ENCODE data around the gene ATP8B4. TPM values are rescaled to one million over a fixed set of nuclear protein-coding genes. Genes with fewer than 3 reads are reported as not detected.

ATP8B4 gene
- polyA plus RNA-seq, 1 donor (not counting 4 experiments of a cell fraction or from before 2014, with no cell fraction given), result 0.05 TPM

DNA sequence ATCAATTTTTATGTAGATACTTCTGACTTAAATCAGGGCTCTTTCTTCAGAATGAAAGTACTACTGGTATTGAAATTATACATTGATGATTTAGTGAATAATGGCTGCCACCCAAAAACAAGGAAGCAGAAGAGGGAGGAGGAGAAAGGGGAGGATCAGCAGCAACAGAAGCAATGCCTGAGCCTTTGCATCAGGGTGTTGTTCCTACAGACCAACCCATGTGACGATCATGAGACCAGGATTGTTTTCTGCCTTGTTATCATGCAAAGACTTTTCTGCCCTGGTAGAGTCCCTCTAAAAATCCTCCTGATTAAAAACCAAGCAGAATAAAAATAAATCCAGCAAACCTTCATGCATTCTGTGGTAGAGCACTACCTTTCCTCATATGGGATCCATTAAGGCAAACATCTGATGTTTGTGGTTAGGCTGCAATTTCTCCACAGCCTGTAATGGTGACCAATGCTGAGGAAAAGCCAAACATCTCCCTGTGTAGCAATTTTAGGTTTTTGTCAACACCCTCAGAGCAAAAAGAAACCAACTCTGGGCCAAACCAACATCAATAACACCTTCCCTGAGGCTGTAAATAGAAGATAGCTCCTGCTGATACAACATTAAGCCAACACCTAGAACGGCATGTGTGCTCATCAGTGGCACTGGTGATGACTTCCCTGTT is 191.7 kb downstream of the ATP8B4 start:
- H2AFZ ChIP-seq (ENCODE audit: control insufficient read depth, low read length), result no peak overlapping the region
- TF ChIP-seq, protein P1, sequence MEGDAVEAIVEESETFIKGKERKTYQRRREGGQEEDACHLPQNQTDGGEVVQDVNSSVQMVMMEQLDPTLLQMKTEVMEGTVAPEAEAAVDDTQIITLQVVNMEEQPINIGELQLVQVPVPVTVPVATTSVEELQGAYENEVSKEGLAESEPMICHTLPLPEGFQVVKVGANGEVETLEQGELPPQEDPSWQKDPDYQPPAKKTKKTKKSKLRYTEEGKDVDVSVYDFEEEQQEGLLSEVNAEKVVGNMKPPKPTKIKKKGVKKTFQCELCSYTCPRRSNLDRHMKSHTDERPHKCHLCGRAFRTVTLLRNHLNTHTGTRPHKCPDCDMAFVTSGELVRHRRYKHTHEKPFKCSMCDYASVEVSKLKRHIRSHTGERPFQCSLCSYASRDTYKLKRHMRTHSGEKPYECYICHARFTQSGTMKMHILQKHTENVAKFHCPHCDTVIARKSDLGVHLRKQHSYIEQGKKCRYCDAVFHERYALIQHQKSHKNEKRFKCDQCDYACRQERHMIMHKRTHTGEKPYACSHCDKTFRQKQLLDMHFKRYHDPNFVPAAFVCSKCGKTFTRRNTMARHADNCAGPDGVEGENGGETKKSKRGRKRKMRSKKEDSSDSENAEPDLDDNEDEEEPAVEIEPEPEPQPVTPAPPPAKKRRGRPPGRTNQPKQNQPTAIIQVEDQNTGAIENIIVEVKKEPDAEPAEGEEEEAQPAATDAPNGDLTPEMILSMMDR (optimal IDR thresholded peaks at IDR 0.05 in 1 of 3, IDR thresholded peaks at IDR 0.05 in 1 of 3, conservative IDR thresholded peaks at IDR 0.05 in 1 of 3; ENCODE audit: extremely low read depth in 1 of 3, insufficient read depth in 2 of 3, low read length in 3 of 3), result no peak
- no peak for TF ChIP-seq EZH2 (IDR thresholded peaks at IDR 0.05; ENCODE audit: low read length)
- H3K27me3 ChIP-seq (ENCODE audit: control insufficient read depth, extremely low read depth, insufficient read depth, low read length), result no peaks in the 10 kb centered on the region
- no peak for DNase-seq (ENCODE audit: low read depth, low spot score)
- FAIRE-seq, result no peak
- no peaks in the 10 kb centered on the region for H3K79me2 ChIP-seq (ENCODE audit: control insufficient read depth, insufficient read depth, low read length)
- no peaks in the 10 kb centered on the region for H3K9me1 ChIP-seq (ENCODE audit: control insufficient read depth, extremely low read depth, insufficient read depth, low read length)
- no peak overlapping the region for H3K9ac ChIP-seq (ENCODE audit: control insufficient read depth, extremely low read depth, insufficient read depth, low read length)
- H3K36me3 ChIP-seq (ENCODE audit: control insufficient read depth in 2 of 2, extremely low read depth in 1 of 2, insufficient read depth in 2 of 2, low read length in 2 of 2), result no peaks in the 10 kb centered on the region
- dilution Hi-C loops (cut with MboI; ENCODE audit: extremely low pct_ligation_motif_present, low sequenced_read_pairs), result no loop called here
- H3K4me2 ChIP-seq (ENCODE audit: control insufficient read depth, extremely low read depth, insufficient read depth, low read depth, low read length), result no peak overlapping the region
- no peaks in the 10 kb centered on the region for H3K4me1 ChIP-seq (ENCODE audit: control insufficient read depth, extremely low read depth, insufficient read depth, low read length)
- H4K20me1 ChIP-seq (ENCODE audit: control insufficient read depth, extremely low read depth, insufficient read depth, low read length), result no peaks in the 10 kb centered on the region
- no peak overlapping the region for H3K4me3 ChIP-seq (ENCODE audit: control insufficient read depth in 2 of 3, extremely low read depth in 1 of 3, insufficient read depth in 2 of 3, low read depth in 1 of 3, low read length in 3 of 3)
- H3K27ac ChIP-seq (ENCODE audit: control insufficient read depth, insufficient read depth, low read length), result no peak overlapping the region
- H3K9me3 ChIP-seq (ENCODE audit: control insufficient read depth, low read depth, low read length), result no peaks in the 10 kb centered on the region

DNA sequence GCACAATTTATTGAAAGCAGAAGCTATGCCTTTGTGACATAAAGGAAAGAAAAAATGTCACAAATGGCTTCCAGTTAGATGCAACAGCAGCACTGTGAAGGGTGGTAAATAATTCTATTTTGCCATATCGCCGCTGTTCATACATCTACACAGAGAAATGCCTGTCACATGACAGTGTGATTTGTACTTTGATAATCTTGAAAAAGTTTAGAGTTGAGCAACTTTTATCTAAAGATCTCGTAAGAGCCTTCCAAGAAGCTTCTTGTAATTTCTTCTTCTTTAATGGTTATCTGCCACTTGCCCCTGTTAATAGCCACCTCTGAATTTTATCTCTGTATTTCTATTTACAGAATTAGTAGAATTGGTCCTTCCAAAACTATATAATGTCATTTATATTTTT is 192.3 kb downstream of the ATP8B4 start:
- Histone ChIP-seq H3K36me3 (ENCODE audit: control insufficient read depth in 2 of 2, extremely low read depth in 1 of 2, insufficient read depth in 2 of 2, low read length in 2 of 2) (no peaks in the 10 kb centered on the region), H3K4me2 (ENCODE audit: control insufficient read depth, extremely low read depth, insufficient read depth, low read depth, low read length) (no peak overlapping the region), H3K9me3 (ENCODE audit: control insufficient read depth, low read depth, low read length) (no peaks in the 10 kb centered on the region), H3K4me1 (ENCODE audit: control insufficient read depth, extremely low read depth, insufficient read depth, low read length) (no peaks in the 10 kb centered on the region), H3K27me3 (ENCODE audit: control insufficient read depth, extremely low read depth, insufficient read depth, low read length) (no peaks in the 10 kb centered on the region), H3K9me1 (ENCODE audit: control insufficient read depth, extremely low read depth, insufficient read depth, low read length) (no peaks in the 10 kb centered on the region), H3K27ac (ENCODE audit: control insufficient read depth, insufficient read depth, low read length) (no peak overlapping the region), H3K9ac (ENCODE audit: control insufficient read depth, extremely low read depth, insufficient read depth, low read length) (no peak overlapping the region), H3K4me3 (ENCODE audit: control insufficient read depth in 2 of 3, extremely low read depth in 1 of 3, insufficient read depth in 2 of 3, low read depth in 1 of 3, low read length in 3 of 3) (no peak overlapping the region), H4K20me1 (ENCODE audit: control insufficient read depth, extremely low read depth, insufficient read depth, low read length) (no peaks in the 10 kb centered on the region), H2AFZ (ENCODE audit: control insufficient read depth, low read length) (no peak overlapping the region), H3K79me2 (ENCODE audit: control insufficient read depth, insufficient read depth, low read length) (no peaks in the 10 kb centered on the region)
- no peak for FAIRE-seq
- dilution Hi-C loops (cut with MboI; ENCODE audit: extremely low pct_ligation_motif_present, low sequenced_read_pairs), result no loop called here
- no peak for DNase-seq (ENCODE audit: low read depth, low spot score)
- TF ChIP-seq, protein P1 (optimal IDR thresholded peaks at IDR 0.05 in 1 of 3, IDR thresholded peaks at IDR 0.05 in 1 of 3, conservative IDR thresholded peaks at IDR 0.05 in 1 of 3; ENCODE audit: extremely low read depth in 1 of 3, insufficient read depth in 2 of 3, low read length in 3 of 3), result no peak
- no peak for TF ChIP-seq EZH2 (IDR thresholded peaks at IDR 0.05; ENCODE audit: low read length)
